H1 (cell line): ENCODE data around the gene LIMA1. TPM values are rescaled to one million over a fixed set of nuclear protein-coding genes. Genes with fewer than 3 reads are reported as not detected.

Source experiments
- CTCF ChIA-PET: fragments of 300-600 bp; sonication (Branson Sonifier 250); formaldehyde crosslinking; loops from one replicate; lab custom pipeline; 2021; ENCODE audit not compliant: partially characterized antibody; lab: Charles Lee
- POLR2A ChIA-PET: fragments of 300-600 bp; sonication (Branson Sonifier 250); formaldehyde crosslinking; loops from one replicate; lab custom pipeline; 2021; ENCODE audit warnings: inconsistent platforms; ENCODE audit not compliant: partially characterized antibody; lab: Charles Lee
- DNase-seq, 2 experiments: peaks; one replicate each; pipeline versions ENCODE4 v3.0.0 to v3.0.0-alpha.2; 2010 to 2022; ENCODE audit warnings: low spot score in 2 of 2, low read depth in 1 of 2, mixed read lengths in 1 of 2
- FAIRE-seq: peaks from 2 replicates; lab custom pipeline; 2011; peaks lifted over from hg19 to GRCh38; lab: Jason Lieb, UNC
- H2AFZ ChIP-seq: 2 replicates; pipeline ENCODE4 v1.8.1; 2012; ENCODE audit warnings: low read length, inconsistent platforms
- H2AK5ac ChIP-seq: 2 replicates; pipeline ENCODE4 v1.6.1; 2013; ENCODE audit warnings: low read depth, low read length
- H2BK120ac ChIP-seq: replicated peaks from 2 replicates; pipeline ENCODE3; 2013; ENCODE audit warnings: low read depth, low read length, inconsistent platforms
- H2BK12ac ChIP-seq: 2 replicates; pipeline ENCODE4 v1.6.1; 2013; ENCODE audit warnings: low read depth, low read length
- H2BK15ac ChIP-seq: 2 replicates; pipeline ENCODE4 v1.6.1; 2013; ENCODE audit warnings: low read length
- H2BK20ac ChIP-seq: 2 replicates; pipeline ENCODE4 v1.6.1; 2013; ENCODE audit warnings: low read length
- H2BK5ac ChIP-seq: 2 replicates; pipeline ENCODE4 v1.6.1; 2013; ENCODE audit warnings: low read depth, low read length
- H3K14ac ChIP-seq: 2 replicates; pipeline ENCODE4 v1.6.1; 2013; ENCODE audit warnings: inconsistent platforms; ENCODE audit not compliant: insufficient read length
- H3K18ac ChIP-seq: 2 replicates; pipeline ENCODE4 v1.6.1; 2013; ENCODE audit warnings: low read length; ENCODE audit errors: extremely low read depth
- H3K23ac ChIP-seq: 2 replicates; pipeline ENCODE4 v1.6.1; 2013; ENCODE audit warnings: inconsistent platforms; ENCODE audit not compliant: insufficient read length
- H3K23me2 ChIP-seq: 2 replicates; pipeline ENCODE4 v1.6.1; 2013; ENCODE audit warnings: low read depth, low read length
- H3K27ac ChIP-seq: 2 replicates; pipeline ENCODE4 v1.6.1; 2011; ENCODE audit warnings: low read depth, low read length, inconsistent platforms
- H3K27me3 ChIP-seq, 4 experiments: replicated peaks in 1 of 4; 1 replicate in 1 of 4; 2 replicates in 3 of 4; pipeline versions ENCODE4 v1.6.1 to v1.8.1; 2011 to 2013; ENCODE audit warnings: low read length in 3 of 4, mild to moderate bottlenecking in 3 of 4, inconsistent platforms in 2 of 4, mixed read lengths in 2 of 4, moderate library complexity in 1 of 4; ENCODE audit not compliant: control insufficient read depth in 3 of 4, insufficient read depth in 3 of 4; ENCODE audit errors: extremely low read depth in 1 of 4
- H3K36me3 ChIP-seq, 4 experiments: 2 replicates each; pipeline versions ENCODE4 v1.6.1 to v1.8.1; 2011 to 2013; ENCODE audit warnings: mild to moderate bottlenecking in 4 of 4, low read length in 3 of 4, moderate library complexity in 2 of 4, control low read depth in 1 of 4, inconsistent platforms in 1 of 4; ENCODE audit not compliant: insufficient read depth in 4 of 4, control insufficient read depth in 2 of 4
- H3K4ac ChIP-seq: replicated peaks from 2 replicates; pipeline ENCODE3; 2013; ENCODE audit warnings: low read length, low read depth, mixed read lengths, inconsistent platforms; ENCODE audit not compliant: insufficient read length
- H3K4me1 ChIP-seq, 4 experiments: replicated peaks in 1 of 4; 1 replicate in 1 of 4; 2 replicates in 3 of 4; pipeline versions ENCODE4 v1.6.1 to v1.8.1; 2011 to 2013; ENCODE audit warnings: low read length in 3 of 4, inconsistent platforms in 2 of 4, mixed read lengths in 1 of 4; ENCODE audit not compliant: insufficient read depth in 4 of 4, control insufficient read depth in 3 of 4
- H3K4me2 ChIP-seq, 2 experiments: 2 replicates each; pipeline versions ENCODE4 v1.6.1 to v1.8.1; 2011 to 2013; ENCODE audit warnings: low read depth in 2 of 2, low read length in 2 of 2, control low read depth in 1 of 2, inconsistent platforms in 1 of 2, mild to moderate bottlenecking in 1 of 2; ENCODE audit not compliant: insufficient read depth in 1 of 2
- H3K4me3 ChIP-seq, 4 experiments: fragments of 200-600, 300-600 bp in 1 of 4; sonication (generic), shearing (Covaris generic), sonication (Bioruptor Twin) in 1 of 4; 2 replicates each; pipeline versions ENCODE4 v1.5.1 to v1.8.1; 2011 to 2016; ENCODE audit warnings: low read length in 4 of 4, low read depth in 3 of 4, control low read depth in 2 of 4, inconsistent platforms in 2 of 4, mild to moderate bottlenecking in 2 of 4, mixed read lengths in 1 of 4, moderate library complexity in 1 of 4; ENCODE audit not compliant: insufficient read depth in 2 of 4; ENCODE audit errors: extremely low read depth in 1 of 4
- H3K56ac ChIP-seq: replicated peaks from 2 replicates; pipeline ENCODE3; 2013; ENCODE audit warnings: low read depth, mild to moderate bottlenecking, mixed read lengths, low read length, inconsistent platforms; ENCODE audit not compliant: insufficient read length
- H3K79me1 ChIP-seq: 2 replicates; pipeline ENCODE4 v1.6.1; 2013; ENCODE audit warnings: low read depth, low read length, control low read depth
- H3K79me2 ChIP-seq, 2 experiments: 2 replicates each; pipeline versions ENCODE4 v1.6.1 to v1.8.1; 2012 to 2013; ENCODE audit warnings: low read length in 2 of 2, mild to moderate bottlenecking in 2 of 2, inconsistent platforms in 1 of 2; ENCODE audit not compliant: insufficient read depth in 2 of 2, control insufficient read depth in 1 of 2
- H3K9ac ChIP-seq, 4 experiments: replicated peaks in 1 of 4; 1 replicate in 1 of 4; 2 replicates in 3 of 4; pipeline versions ENCODE4 v1.6.1 to v1.8.1; 2011 to 2013; ENCODE audit warnings: low read depth in 3 of 4, low read length in 3 of 4, control low read depth in 2 of 4, mild to moderate bottlenecking in 2 of 4, moderate library complexity in 2 of 4, inconsistent platforms in 1 of 4; ENCODE audit errors: extremely low read depth in 1 of 4
- H3K9me3 ChIP-seq, 2 experiments: 2 replicates each; pipeline versions ENCODE4 v1.6.1 to v1.8.1; 2012 to 2013; ENCODE audit warnings: mild to moderate bottlenecking in 2 of 2, moderate library complexity in 2 of 2, control low read depth in 1 of 2, inconsistent platforms in 1 of 2, low read depth in 1 of 2, low read length in 1 of 2, mixed read lengths in 1 of 2; ENCODE audit not compliant: insufficient read depth in 2 of 2
- H4K20me1 ChIP-seq, 2 experiments: replicated peaks in 1 of 2; 2 replicates each; pipeline versions ENCODE3 to v1.8.1; 2011 to 2013; ENCODE audit warnings: inconsistent platforms in 2 of 2, low read length in 2 of 2, mild to moderate bottlenecking in 1 of 2; ENCODE audit not compliant: insufficient read depth in 2 of 2, control insufficient read depth in 1 of 2
- H4K5ac ChIP-seq: 2 replicates; pipeline ENCODE4 v1.6.1; 2013; ENCODE audit warnings: low read length, low read depth, mixed read lengths, inconsistent platforms; ENCODE audit not compliant: insufficient read length
- H4K8ac ChIP-seq: 2 replicates; pipeline ENCODE4 v1.8.0; 2013; ENCODE audit warnings: mild to moderate bottlenecking, moderate library complexity, low read length, inconsistent platforms; ENCODE audit not compliant: insufficient read depth; ENCODE audit errors: extremely low read depth
- H4K91ac ChIP-seq: replicated peaks from 2 replicates; pipeline ENCODE3; 2013; ENCODE audit warnings: low read length, mixed read lengths, inconsistent platforms; ENCODE audit not compliant: insufficient read length
- BCL11A ChIP-seq, 2 experiments: IDR thresholded peaks; one replicate each; pipeline ENCODE4 v1.6.1; 2011; ENCODE audit warnings: low read depth in 2 of 2, low read length in 2 of 2, mild to moderate bottlenecking in 2 of 2
- SAP30 ChIP-seq: fragments of 300-600 bp; sonication (generic); IDR thresholded peaks from 2 replicates; pipeline ENCODE4 v1.7.1; 2012; ENCODE audit warnings: low read length, moderate library complexity, mild to moderate bottlenecking, inconsistent platforms; ENCODE audit not compliant: insufficient read depth, insufficient replicate concordance
- WGBS, 2 experiments: shearing (Covaris generic) in 1 of 2; methylation state at CpG; one replicate each; pipeline versions ENCODE4 v1.1.6 to v1.1.7; 2013 to 2015; ENCODE audit warnings: low lambda C conversion rate in 2 of 2, mixed read lengths in 2 of 2, inconsistent platforms in 1 of 2, low coverage in 1 of 2, missing lambda C conversion rate in 1 of 2; ENCODE audit not compliant: insufficient replicate concordance in 2 of 2, insufficient coverage in 1 of 2, insufficient read length in 1 of 2; ENCODE audit errors: extremely low coverage in 1 of 2, missing lambda C conversion rate in 1 of 2; 5-methylcytosine and 5-hydroxymethylcytosine counted together
- polyA plus RNA-seq, 7 experiments: library from polyadenylated mRNA; depleted of rRNA in 3 of 7; stranded (reverse) in 5 of 7; unstranded in 2 of 7; fragments of >200 nt in 5 of 7; fragments of 200-250 nt in 2 of 7; gene quantifications; 1 replicate in 5 of 7; 2 replicates in 1 of 7; 4 replicates in 1 of 7; pipeline versions ENCODE4 v1.2.1 to v1.2.3, GENCODE V29; 2011 to 2013; ENCODE audit warnings: missing spikeins in 2 of 7, mixed read lengths in 2 of 7
- total RNA-seq: library from RNA; stranded (reverse); fragmentation: NEBNext Ultra II Directional; extraction: Animal tissue kit (Norgen Biotek cat#: 25700); gene quantifications from 2 replicates; pipeline ENCODE4 v1.2.1, GENCODE V29; 2021

LIMA1 gene
- total and polyA plus RNA-seq, 2 of the 8 experiments (the other 6 are each of a cell fraction or from before 2014, with no cell fraction given): 12.7 to 47.6 TPM

DNA sequence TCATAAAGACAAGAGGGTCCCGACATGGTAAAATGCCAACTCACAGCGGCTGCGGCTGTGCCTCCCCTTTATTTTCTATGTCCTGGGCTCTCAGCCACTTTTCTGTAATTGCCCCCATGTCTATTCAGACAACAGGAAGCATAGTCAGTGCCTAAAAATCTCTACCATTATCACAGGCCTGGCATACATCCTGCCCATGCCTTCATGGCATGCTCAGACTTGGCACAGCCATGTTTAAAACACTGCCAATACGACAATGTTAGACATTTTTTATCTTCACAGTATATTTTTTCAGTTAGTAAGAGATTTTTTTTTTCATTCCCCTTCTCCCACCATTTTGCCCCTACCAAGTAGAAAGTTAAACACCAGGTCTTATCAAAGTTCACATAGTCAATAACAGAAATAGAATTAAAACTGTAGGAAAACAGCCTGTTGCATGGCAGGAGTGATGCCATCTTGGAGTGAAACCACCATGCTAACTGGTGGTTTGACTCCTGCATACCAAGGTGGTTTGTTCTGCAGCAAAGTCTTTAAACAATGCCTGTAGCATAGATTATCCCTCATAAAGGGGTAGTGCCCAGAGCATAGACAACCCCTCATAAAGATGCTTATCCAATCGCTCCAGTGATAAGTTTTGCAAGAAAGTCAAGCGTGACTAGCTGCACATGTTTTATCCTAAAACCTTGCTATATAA lies 97.2 kb downstream of the LIMA1 start:
- Histone ChIP-seq H4K5ac (no peak overlapping the region), H2AK5ac (no peak overlapping the region), H2BK15ac (no peak overlapping the region)
- TF ChIP-seq SAP30 (no peak), BCL11A (IDR thresholded peaks at IDR 0.05; ENCODE audit: low read depth in 2 of 2, low read length in 2 of 2) (no peak)
- TF ChIP-seq, all 59 proteins: peak for 0
- H4K91ac ChIP-seq: no peak overlapping the region
- H2BK12ac ChIP-seq: no peak overlapping the region
- no peak overlapping the region for H3K4ac ChIP-seq
- H3K14ac ChIP-seq: no peak overlapping the region
- FAIRE-seq (no peak), DNase-seq (no peak)
- peaks cover 0 to 5% (median 2%) of the 10 kb centered on the region in 4 experiments; a peak in 2 of 8 replicates for H3K36me3 ChIP-seq
- POLR2A ChIA-PET: no interaction called here
- H3K4me1 ChIP-seq: no peaks in the 10 kb centered on the region
- H2BK120ac ChIP-seq: no peak overlapping the region
- no peaks in the 10 kb centered on the region for H3K23me2 ChIP-seq
- H3K27ac ChIP-seq: no peak overlapping the region
- no peak overlapping the region for H2AFZ ChIP-seq
- CTCF ChIA-PET: interaction anchor here (0.6 to 3.4 kb wide), 8 partner anchors 10 to 219 kb away, joined by 3 to 13 read pairs (median 3); no protein-coding TSS in a partner anchor
- no peaks in the 10 kb centered on the region for H3K79me2 ChIP-seq
- no peak overlapping the region for H2BK20ac ChIP-seq
- no peak overlapping the region for H3K18ac ChIP-seq
- H4K20me1 ChIP-seq: no peaks in the 10 kb centered on the region
- no peaks in the 10 kb centered on the region for H3K27me3 ChIP-seq
- H3K9ac ChIP-seq: no peak overlapping the region
- no peaks in the 10 kb centered on the region for H3K79me1 ChIP-seq
- no peak overlapping the region for H3K4me3 ChIP-seq
- H3K56ac ChIP-seq: no peak overlapping the region
- H3K23ac ChIP-seq: no peak overlapping the region
- H3K9me3 ChIP-seq: no peaks in the 10 kb centered on the region
- no peak overlapping the region for H3K4me2 ChIP-seq
- no peak overlapping the region for H4K8ac ChIP-seq
- WGBS, 2 experiments: 93% methylated on average over 6 of the region's 6 CpGs; no CpG with 5 or more reads in 1 of the 2 experiments
- no peak overlapping the region for H2BK5ac ChIP-seq
